Upper lobe of right lung (tissue), 1 donor: ENCODE measurements around the gene NXNL1. TPM values are rescaled to one million over a fixed set of nuclear protein-coding genes. Genes with fewer than 3 reads are reported as not detected.
A peak's percentile ranks its signal among the peaks of the same experiment; 100 is the strongest.

Experiments
- ATAC-seq: fragments of 200-7000 bp; cut with Tn5 transposase; one replicate; pipeline ENCODE4 v1.9.1; 2020; ENCODE audit warnings: mild to moderate bottlenecking, moderate library complexity
- DNase-seq: peaks from one replicate; pipeline ENCODE4 v3.0.0-alpha.2; 2020
- H3K27ac ChIP-seq: fragments of 200-600 bp; one replicate; pipeline ENCODE4 v1.8.0; 2022
- H3K27me3 ChIP-seq: fragments of 200-600 bp; one replicate; pipeline ENCODE4 v1.8.0; 2022; ENCODE audit warnings: mild to moderate bottlenecking
- H3K36me3 ChIP-seq: fragments of 200-600 bp; one replicate; pipeline ENCODE4 v1.8.0; 2022
- H3K4me1 ChIP-seq: fragments of 200-600 bp; one replicate; pipeline ENCODE4 v1.8.0; 2022
- H3K4me3 ChIP-seq: fragments of 200-600 bp; one replicate; pipeline ENCODE4 v1.8.0; 2022; ENCODE audit warnings: mild to moderate bottlenecking
- H3K9me3 ChIP-seq: fragments of 200-600 bp; one replicate; pipeline ENCODE4 v1.8.0; 2022
- intact Hi-C: fragments of 100-400 bp; cut with DNase I; formaldehyde crosslinking; loops from one replicate; pipeline ENCODE4 v1.11.0; 2022
- total RNA-seq: library from RNA; stranded (reverse); fragmentation: NEBNext Ultra II Directional; extraction: Animal tissue kit (Norgen Biotek cat#: 25700); gene quantifications from one replicate; pipeline ENCODE4 v1.2.1, GENCODE V29; 2021
- TF ChIP-seq, protein P1 (sequence below): fragments of 200-600 bp; IDR thresholded peaks from one replicate; pipeline ENCODE4 v1.8.0; 2022; ENCODE audit warnings: antibody characterized with exemption
- donor health status: DM: no; HTN: yes; CAD: no; lungs with severe emphysema.

NXNL1 gene
- total RNA-seq, 1 donor from 2014 or later, result not detected

DNA sequence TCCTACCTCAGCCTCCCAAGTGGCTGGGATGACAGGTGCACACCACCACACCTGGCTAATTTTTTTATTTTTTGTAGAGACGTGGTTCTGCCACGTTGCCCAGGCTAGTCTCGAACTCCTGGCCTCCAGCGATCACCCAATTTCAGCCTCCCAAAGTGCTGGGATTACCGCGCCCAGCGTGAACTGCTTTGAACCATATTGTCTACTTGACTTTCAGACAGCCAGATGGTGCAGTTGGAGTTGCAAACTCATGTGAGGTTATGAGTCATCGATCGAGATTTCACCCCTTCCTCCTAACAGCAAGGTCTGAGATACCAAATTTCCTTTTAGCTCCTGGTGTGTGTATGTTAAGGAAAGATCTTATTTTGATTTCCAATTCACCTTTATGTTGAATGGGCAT is 12.3 kb upstream of the NXNL1 start:
- Histone ChIP-seq H3K9me3 (no peaks in the 10 kb centered on the region), H3K27ac (peak overlapping the region; percentile 24), H3K4me3 (no peak overlapping the region), H3K27me3 (no peaks in the 10 kb centered on the region), H3K4me1 (peaks cover 31% of the 10 kb centered on the region), H3K36me3 (no peaks in the 10 kb centered on the region)
- no peak for ATAC-seq
- TF ChIP-seq, protein P1, sequence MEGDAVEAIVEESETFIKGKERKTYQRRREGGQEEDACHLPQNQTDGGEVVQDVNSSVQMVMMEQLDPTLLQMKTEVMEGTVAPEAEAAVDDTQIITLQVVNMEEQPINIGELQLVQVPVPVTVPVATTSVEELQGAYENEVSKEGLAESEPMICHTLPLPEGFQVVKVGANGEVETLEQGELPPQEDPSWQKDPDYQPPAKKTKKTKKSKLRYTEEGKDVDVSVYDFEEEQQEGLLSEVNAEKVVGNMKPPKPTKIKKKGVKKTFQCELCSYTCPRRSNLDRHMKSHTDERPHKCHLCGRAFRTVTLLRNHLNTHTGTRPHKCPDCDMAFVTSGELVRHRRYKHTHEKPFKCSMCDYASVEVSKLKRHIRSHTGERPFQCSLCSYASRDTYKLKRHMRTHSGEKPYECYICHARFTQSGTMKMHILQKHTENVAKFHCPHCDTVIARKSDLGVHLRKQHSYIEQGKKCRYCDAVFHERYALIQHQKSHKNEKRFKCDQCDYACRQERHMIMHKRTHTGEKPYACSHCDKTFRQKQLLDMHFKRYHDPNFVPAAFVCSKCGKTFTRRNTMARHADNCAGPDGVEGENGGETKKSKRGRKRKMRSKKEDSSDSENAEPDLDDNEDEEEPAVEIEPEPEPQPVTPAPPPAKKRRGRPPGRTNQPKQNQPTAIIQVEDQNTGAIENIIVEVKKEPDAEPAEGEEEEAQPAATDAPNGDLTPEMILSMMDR, result no peak
- intact Hi-C loops, result no loop called here
- no peak for DNase-seq

GRCh38 chr19:17471410-17472125 is 10.8 kb upstream of the NXNL1 start:
- Histone ChIP-seq H3K4me3 (peak overlapping the region; percentile 78), H3K4me1 (peaks cover 34% of the 10 kb centered on the region), H3K27me3 (no peaks in the 10 kb centered on the region), H3K36me3 (no peaks in the 10 kb centered on the region), H3K27ac (no peak overlapping the region), H3K9me3 (no peaks in the 10 kb centered on the region)
- intact Hi-C loops, result no loop called here
- ATAC-seq (no peak), DNase-seq (no peak)
- TF ChIP-seq, protein P1, result no peak

DNA sequence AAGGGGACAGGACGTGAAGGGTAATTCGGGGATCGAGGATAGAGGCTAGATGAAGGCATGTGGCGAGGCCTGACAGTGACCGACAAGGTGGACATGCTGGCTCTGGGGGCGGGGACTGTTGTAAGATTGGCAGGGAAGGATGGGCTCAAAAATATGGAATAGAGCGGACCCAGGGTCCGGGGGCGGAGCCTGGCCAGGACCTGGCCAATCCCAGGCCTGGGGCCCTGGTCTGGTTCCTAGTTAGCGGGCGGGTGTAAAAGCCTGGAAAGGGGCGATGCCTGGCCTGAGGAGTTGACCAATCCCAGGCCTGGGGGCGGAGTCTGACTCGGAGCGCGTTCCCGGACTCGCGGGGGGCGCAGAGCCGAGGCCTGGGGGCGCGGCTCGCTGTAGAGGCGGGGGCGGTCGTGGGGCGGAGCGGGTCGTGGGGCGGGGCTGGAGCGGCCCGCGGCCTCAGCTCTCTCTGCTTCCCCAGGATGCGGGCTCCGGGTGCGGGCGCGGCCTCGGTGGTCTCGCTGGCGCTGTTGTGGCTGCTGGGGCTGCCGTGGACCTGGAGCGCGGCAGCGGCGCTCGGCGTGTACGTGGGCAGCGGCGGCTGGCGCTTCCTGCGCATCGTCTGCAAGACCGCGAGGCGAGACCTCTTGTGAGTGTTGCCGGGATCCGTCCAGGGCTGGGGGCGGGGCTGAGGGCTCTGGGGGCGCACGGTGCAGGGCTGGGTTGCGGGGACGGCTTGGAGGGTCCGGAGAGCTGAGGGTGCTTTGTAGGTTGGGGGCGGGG is 9.5 kb upstream of the NXNL1 start, which contains the start of gene SLC27A1:
Gene SLC27A1 (plus strand): TSS at position 457 of the 774 bp plus-strand sequence. CDS start 17 bp downstream, at position 474.
- TF ChIP-seq, protein P1, result no peak
- DNase-seq (peak; percentile 99), ATAC-seq (peak; percentile 92)
- no peaks in the 10 kb centered on the region for H3K27me3 ChIP-seq
- H3K9me3 ChIP-seq, result no peaks in the 10 kb centered on the region
- H3K36me3 ChIP-seq, result no peaks in the 10 kb centered on the region
- peak within 1 kb of the TSS; percentile 91 for H3K27ac ChIP-seq
- peaks cover 31% of the 10 kb centered on the region for H3K4me1 ChIP-seq
- H3K4me3 ChIP-seq, result peak within 1 kb of the TSS; percentile 78
- intact Hi-C loops, result no loop called here

DNA sequence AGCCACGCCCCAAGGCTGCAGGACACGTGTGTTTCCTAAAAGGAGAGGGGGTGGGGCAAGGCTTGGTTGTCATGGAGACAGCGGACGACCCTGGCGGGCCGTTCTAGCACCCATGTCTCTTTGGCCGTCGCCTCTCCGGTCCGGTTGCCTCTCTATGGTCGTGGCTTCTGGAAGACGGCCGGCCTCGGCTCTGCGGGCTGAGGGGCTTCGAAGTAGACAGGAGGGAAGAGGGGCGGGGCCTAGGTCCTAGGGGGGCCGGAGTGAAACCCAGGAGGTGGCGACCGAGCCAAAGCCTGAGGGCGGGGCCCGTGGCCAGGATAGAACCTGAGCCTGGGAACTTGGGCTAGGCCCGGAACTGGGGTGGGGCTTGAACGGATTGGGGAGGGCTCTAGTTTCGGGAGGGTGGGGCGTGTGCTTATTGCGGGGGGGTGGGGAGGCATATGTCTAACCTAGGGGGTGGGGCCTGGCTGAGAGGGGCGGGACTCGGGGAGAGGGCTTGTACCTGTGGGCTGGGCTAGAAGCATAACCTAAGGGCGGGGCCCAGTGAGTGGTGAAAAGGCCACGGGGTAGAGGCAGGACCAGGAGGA is 8.8 kb upstream of the NXNL1 start:
- DNase-seq, result peak; percentile 99
- H3K36me3 ChIP-seq, result no peaks in the 10 kb centered on the region
- intact Hi-C loops, result no loop called here
- ATAC-seq, result peak; percentile 86
- TF ChIP-seq, protein P1, result no peak
- no peaks in the 10 kb centered on the region for H3K27me3 ChIP-seq
- peak overlapping the region; percentile 91 for H3K27ac ChIP-seq
- H3K4me3 ChIP-seq, result peak overlapping the region; percentile 78
- H3K9me3 ChIP-seq, result no peaks in the 10 kb centered on the region
- peaks cover 27% of the 10 kb centered on the region for H3K4me1 ChIP-seq

- ATAC-seq, result no peak
- peak overlapping the region; percentile 91 for H3K27ac ChIP-seq
Measured at GRCh38 chr19:17469092-17469480, 8.4 kb upstream of the NXNL1 start.

More at GRCh38 chr19:17469092-17469480, 8.4 kb upstream of the NXNL1 start:
- intact Hi-C loops, result no loop called here
- H3K4me1 ChIP-seq, result peaks cover 27% of the 10 kb centered on the region
- H3K36me3 ChIP-seq, result no peaks in the 10 kb centered on the region
- peak overlapping the region; percentile 78 for H3K4me3 ChIP-seq
- H3K9me3 ChIP-seq, result no peaks in the 10 kb centered on the region
- DNase-seq, result no peak
- H3K27me3 ChIP-seq, result no peaks in the 10 kb centered on the region
- TF ChIP-seq, protein P1, result no peak
